ENCODE measurements around the gene REEP5. TPM values are rescaled to one million over a fixed set of nuclear protein-coding genes. Genes with fewer than 3 reads are reported as not detected.

REEP5 gene
- total RNA-seq, 1 experiment from 2014 or later: 112 TPM

DNA sequence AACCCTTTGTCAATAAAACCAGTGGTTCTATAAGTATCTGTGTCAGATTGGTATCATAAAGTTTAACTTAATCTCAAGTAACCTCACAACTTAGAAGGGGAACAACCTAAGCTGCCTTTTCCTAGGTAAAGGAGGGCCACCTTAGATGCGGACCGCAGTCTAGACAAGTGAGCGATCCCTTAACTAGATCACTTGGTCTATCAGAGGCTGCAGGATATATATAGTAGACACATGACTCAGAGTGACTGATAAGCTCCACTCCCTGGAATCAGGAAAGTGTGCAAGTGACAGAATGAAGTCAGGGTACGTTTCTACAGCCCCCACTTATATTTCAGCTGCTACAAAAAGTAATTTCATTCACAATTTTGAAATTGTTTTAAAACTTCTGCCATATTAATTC, 7.4 kb downstream of the REEP5 start:
- no TSS peak for BruUV-seq (replicated peaks)
- H3K36me3 ChIP-seq (ENCODE audit: control insufficient read depth, insufficient read depth, low read length): peaks cover 45% of the 10 kb centered on the region
- intact Hi-C loops (cut with micrococcal nuclease; ENCODE audit: unreplicated experiment): no loop called here
- H3K27me3 ChIP-seq (ENCODE audit: control insufficient read depth, insufficient read depth, low read length): no peaks in the 10 kb centered on the region
- DNase-seq (ENCODE audit: low read depth, low spot score) (no peak), ATAC-seq (no peak)
- no peak overlapping the region for H3K27ac ChIP-seq (ENCODE audit: low read length)
- H3K9me3 ChIP-seq (ENCODE audit: control insufficient read depth, insufficient read depth, low read depth, low read length): no peaks in the 10 kb centered on the region
- TF ChIP-seq POLR2AphosphoS5 (IDR thresholded peaks at IDR 0.05; ENCODE audit: low read depth, low read length) (no peak), SIN3A (IDR thresholded peaks at IDR 0.05; ENCODE audit: borderline replicate concordance, insufficient read depth, low read depth, low read length) (no peak)
- TF ChIP-seq, protein P1, sequence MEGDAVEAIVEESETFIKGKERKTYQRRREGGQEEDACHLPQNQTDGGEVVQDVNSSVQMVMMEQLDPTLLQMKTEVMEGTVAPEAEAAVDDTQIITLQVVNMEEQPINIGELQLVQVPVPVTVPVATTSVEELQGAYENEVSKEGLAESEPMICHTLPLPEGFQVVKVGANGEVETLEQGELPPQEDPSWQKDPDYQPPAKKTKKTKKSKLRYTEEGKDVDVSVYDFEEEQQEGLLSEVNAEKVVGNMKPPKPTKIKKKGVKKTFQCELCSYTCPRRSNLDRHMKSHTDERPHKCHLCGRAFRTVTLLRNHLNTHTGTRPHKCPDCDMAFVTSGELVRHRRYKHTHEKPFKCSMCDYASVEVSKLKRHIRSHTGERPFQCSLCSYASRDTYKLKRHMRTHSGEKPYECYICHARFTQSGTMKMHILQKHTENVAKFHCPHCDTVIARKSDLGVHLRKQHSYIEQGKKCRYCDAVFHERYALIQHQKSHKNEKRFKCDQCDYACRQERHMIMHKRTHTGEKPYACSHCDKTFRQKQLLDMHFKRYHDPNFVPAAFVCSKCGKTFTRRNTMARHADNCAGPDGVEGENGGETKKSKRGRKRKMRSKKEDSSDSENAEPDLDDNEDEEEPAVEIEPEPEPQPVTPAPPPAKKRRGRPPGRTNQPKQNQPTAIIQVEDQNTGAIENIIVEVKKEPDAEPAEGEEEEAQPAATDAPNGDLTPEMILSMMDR (IDR thresholded peaks at IDR 0.05): no peak
- no peak overlapping the region for H3K4me3 ChIP-seq (ENCODE audit: low read depth in 2 of 2, low read length in 2 of 2)
- POLR2A ChIA-PET: interaction anchor here (0.5 kb wide), 1 partner anchor 42 kb away, joined by 4 read pairs; no protein-coding TSS in a partner anchor
- peaks cover 30% of the 10 kb centered on the region for H3K4me1 ChIP-seq (ENCODE audit: control insufficient read depth, insufficient read depth, low read length)
- CTCF ChIA-PET: no interaction called here
- in situ Hi-C loops (cut with HindIII; ENCODE audit: low pct_unique_long_range_greater_than_20kb, low sequenced_read_pairs): no loop called here

- Histone ChIP-seq H3K36me3 (ENCODE audit: control insufficient read depth, insufficient read depth, low read length) (peaks cover 38% of the 10 kb centered on the region), H3K27me3 (ENCODE audit: control insufficient read depth, insufficient read depth, low read length) (no peaks in the 10 kb centered on the region), H3K4me3 (ENCODE audit: low read depth in 2 of 2, low read length in 2 of 2) (no peak overlapping the region), H3K9me3 (ENCODE audit: control insufficient read depth, insufficient read depth, low read depth, low read length) (no peaks in the 10 kb centered on the region), H3K27ac (ENCODE audit: low read length) (no peak overlapping the region), H3K4me1 (ENCODE audit: control insufficient read depth, insufficient read depth, low read length) (peaks cover 5% of the 10 kb centered on the region; the same call in 1 of the 2 replicates)
- intact Hi-C loops (cut with micrococcal nuclease; ENCODE audit: unreplicated experiment): no loop called here
- DNase-seq (ENCODE audit: low read depth, low spot score): no peak
- ChIA-PET CTCF (no interaction called here), POLR2A (no interaction called here)
- TF ChIP-seq, protein P1 (IDR thresholded peaks at IDR 0.05): no peak
- no peak for TF ChIP-seq POLR2AphosphoS5 (IDR thresholded peaks at IDR 0.05; ENCODE audit: low read depth, low read length)
- no peak for TF ChIP-seq SIN3A (IDR thresholded peaks at IDR 0.05; ENCODE audit: borderline replicate concordance, insufficient read depth, low read depth, low read length)
- TF ChIP-seq REST (IDR thresholded peaks at IDR 0.05; ENCODE audit: insufficient read depth in 1 of 2, low read depth in 2 of 2, low read length in 1 of 2): no peak
- no peak for TF ChIP-seq TCF7L2 (IDR thresholded peaks at IDR 0.05; ENCODE audit: low read depth, low read length)
- in situ Hi-C loops (cut with HindIII; ENCODE audit: low pct_unique_long_range_greater_than_20kb, low sequenced_read_pairs): no loop called here
- BruUV-seq (replicated peaks): no TSS peak
- ATAC-seq: no peak
Observed at GRCh38 chr5:112910529-112910928, 11.5 kb downstream of the REEP5 start.
